ENCODE measurements around the gene C3orf33. TPM values are rescaled to one million over a fixed set of nuclear protein-coding genes. Genes with fewer than 3 reads are reported as not detected.
A peak's percentile ranks its signal among the peaks of the same experiment; 100 is the strongest.
"Not testable (repeated sequence)": the region's sequence is repeated elsewhere in the genome, so short reads cannot be mapped to it uniquely, and the experiment has no call there.

The C3orf33 gene
- total RNA-seq, 2 experiments from 2014 or later, result 0.60 to 1.3 TPM

DNA sequence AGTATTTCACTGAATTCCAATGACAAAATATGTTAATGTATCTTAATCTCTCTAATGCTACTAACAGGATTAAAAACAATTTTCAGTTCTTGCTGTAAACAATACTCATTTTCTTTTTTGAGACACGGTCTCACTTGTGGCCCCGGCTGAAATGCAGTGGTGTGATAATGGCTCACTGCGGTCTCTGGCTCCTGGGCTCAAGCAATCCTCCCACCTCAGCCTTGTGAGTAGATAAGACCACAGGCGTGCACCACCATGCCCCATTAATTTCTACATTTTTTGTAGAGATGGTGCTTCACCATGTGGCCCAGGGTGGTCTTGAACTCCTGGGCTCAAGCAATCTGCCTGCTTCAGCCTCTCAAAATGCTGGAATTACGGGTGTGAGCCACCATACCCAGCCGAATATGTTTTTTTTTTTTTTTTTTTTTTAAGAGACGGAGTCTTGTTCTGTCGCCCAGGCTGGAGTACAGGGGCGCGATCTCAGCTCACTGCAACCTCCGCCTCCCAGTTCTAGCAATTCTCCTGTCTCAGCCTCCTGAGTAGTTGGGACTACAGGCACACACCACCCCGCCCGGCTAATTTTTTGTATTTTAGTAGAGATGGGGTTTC lies 22.5 kb upstream of the C3orf33 start:
- H3K4me3 Mint-ChIP-seq; DNase-seq; H3K9me3 Mint-ChIP-seq (ENCODE audit: insufficient read depth); H3K27ac Mint-ChIP-seq; H3K4me1 Mint-ChIP-seq (ENCODE audit: low read depth); POLR2A ChIA-PET; H3K27me3 Mint-ChIP-seq (ENCODE audit: low read depth); ATAC-seq: not testable (repeated sequence)
- peaks cover 19% of the 10 kb centered on the region for H3K36me3 Mint-ChIP-seq (ENCODE audit: low read depth)
- CTCF ChIA-PET, result interaction anchor here (1.6 kb wide), 1 partner anchor 22 kb away, joined by 19 read pairs; the partner anchor contains the start of gene C3orf33

DNA sequence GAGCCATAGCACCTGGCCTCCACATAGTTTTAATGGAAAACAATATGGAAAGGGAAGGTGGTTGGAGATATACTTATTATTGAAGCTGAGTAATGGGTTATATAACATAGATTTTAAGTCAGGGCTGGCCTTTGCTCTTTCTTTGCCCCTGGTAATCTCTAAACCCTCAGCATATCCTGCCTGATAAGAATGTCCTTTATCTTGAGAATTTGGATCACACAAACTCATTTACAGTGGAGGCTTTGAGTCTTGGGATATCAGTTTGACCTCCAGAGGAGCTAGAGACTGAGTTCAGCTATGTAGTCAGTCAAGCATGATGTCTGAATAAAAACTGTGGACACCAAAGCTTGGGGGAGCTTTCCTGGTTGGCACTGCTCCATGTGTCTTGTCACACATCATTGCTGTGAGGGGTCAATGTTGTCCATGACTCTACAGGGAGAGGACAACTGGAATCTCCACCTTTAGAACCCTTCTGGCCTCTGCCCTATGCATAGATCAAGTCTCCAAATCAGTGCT lies 9.0 kb upstream of the C3orf33 start:
- POLR2A ChIA-PET, result no interaction called here
- CTCF ChIA-PET, result interaction anchor here (2.0 kb wide), 1 partner anchor 9 kb away, joined by 15 read pairs; the partner anchor contains the start of gene C3orf33
- Mint-ChIP-seq H3K4me3 (no peak overlapping the region), H3K27ac (no peak overlapping the region), H3K36me3 (ENCODE audit: low read depth) (no peaks in the 10 kb centered on the region), H3K9me3 (ENCODE audit: insufficient read depth) (no peaks in the 10 kb centered on the region), H3K4me1 (ENCODE audit: low read depth) (no peaks in the 10 kb centered on the region), H3K27me3 (ENCODE audit: low read depth) (peaks cover 3% of the 10 kb centered on the region)
- DNase-seq (no peak), ATAC-seq (no peak)

DNA sequence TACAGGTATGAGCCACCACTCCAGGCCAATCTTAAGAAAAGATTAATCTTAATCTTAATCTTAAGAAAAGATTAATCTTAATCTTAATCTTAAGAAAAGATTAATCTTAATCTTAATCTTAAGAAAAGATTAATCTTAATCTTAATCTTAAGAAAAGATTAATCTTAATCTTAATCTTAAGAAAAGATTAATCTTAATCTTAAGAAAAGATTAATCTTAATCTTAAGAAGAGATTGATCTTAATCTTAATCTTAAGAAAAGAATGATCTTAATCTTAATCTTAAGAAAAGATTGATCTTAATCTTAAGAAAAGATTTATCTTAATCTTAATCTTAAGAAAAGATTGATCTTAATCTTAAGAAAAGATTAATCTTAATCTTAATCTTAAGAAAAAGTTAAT lies 7.1 kb upstream of the C3orf33 start:
- ATAC-seq; H3K9me3 Mint-ChIP-seq (ENCODE audit: insufficient read depth); H3K4me3 Mint-ChIP-seq; H3K36me3 Mint-ChIP-seq (ENCODE audit: low read depth); H3K4me1 Mint-ChIP-seq (ENCODE audit: low read depth); H3K27ac Mint-ChIP-seq; DNase-seq; CTCF ChIA-PET; POLR2A ChIA-PET: not testable (repeated sequence)
- H3K27me3 Mint-ChIP-seq (ENCODE audit: low read depth), result peaks cover 10% of the 10 kb centered on the region

DNA sequence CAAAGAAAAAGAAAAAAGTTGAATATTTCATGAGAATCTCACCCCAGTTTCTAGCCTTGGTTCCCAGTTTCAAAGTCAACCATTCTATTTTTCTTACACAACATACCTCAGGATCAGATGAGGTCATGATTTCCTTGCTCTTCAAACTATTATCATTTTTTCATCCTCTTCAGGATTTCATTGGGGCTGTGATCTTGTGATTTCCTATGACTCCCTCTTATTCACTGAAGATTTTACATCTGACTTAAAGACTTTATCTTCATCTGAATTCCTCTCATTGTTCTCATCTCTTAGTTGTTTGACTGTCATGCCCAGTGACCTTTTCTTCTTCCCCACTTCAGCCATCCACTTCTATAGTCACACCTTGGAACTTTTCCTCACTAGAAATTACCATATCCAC lies 3.1 kb upstream of the C3orf33 start:
- Mint-ChIP-seq H3K9me3 (ENCODE audit: insufficient read depth) (no peaks in the 10 kb centered on the region), H3K27ac (no peak overlapping the region), H3K4me3 (no peak overlapping the region), H3K27me3 (ENCODE audit: low read depth) (peaks cover 14% of the 10 kb centered on the region), H3K4me1 (ENCODE audit: low read depth) (peaks cover 10% of the 10 kb centered on the region), H3K36me3 (ENCODE audit: low read depth) (no peaks in the 10 kb centered on the region)
- ChIA-PET POLR2A (no interaction called here), CTCF (no interaction called here)
- ATAC-seq (no peak), DNase-seq (no peak)

DNA sequence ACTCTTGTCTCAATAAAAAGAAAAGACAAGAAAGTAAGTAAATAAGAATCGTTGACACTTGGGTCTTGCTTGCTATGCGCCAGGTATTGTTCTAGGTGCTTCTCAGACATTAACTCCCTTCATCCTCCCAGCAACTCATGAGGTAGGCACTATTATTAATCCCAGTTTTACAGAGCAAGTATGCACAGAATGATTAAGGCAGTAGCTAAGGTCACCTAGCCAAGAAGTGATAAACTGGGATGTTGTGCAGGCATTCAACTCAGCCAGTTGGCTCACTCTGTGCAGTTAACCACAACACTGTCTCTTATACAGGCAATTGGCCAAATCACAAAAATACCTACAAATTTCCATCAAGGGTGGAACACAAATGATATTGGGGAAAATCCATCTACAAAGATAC lies 1.7 kb upstream of the C3orf33 start:
- H3K4me3 Mint-ChIP-seq, result no peak overlapping the region
- CTCF ChIA-PET, result no interaction called here

GRCh38 chr3:155805204-155805801 lies 775 bp downstream of the C3orf33 start:
- DNase-seq, result no peak

More for the DNA sequence above, 1.7 kb upstream of the C3orf33 start:
- ATAC-seq (no peak), DNase-seq (no peak)
- POLR2A ChIA-PET, result no interaction called here
- Mint-ChIP-seq H3K36me3 (ENCODE audit: low read depth) (no peaks in the 10 kb centered on the region), H3K27ac (no peak overlapping the region), H3K27me3 (ENCODE audit: low read depth) (peaks cover 14% of the 10 kb centered on the region), H3K4me1 (ENCODE audit: low read depth) (peaks cover 10% of the 10 kb centered on the region), H3K9me3 (ENCODE audit: insufficient read depth) (no peaks in the 10 kb centered on the region)

DNA sequence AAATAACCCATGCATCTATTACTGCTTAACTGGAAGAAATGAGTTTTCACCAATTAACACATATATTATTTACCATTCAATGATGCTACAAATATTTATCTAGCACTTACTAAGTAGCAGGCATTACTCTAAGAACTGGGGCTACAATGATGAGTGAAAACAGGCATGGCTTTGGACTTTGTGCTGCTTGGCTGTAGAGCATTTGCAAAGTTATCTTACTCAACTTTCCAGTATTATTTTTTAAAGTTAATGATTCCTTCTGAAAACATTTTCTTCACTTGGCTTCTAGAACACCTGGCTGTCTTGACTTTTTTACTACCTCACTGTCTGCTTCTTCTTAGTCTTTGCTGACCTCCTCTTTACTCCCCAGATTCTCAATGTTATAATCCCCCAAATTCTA lies 1.8 kb downstream of the C3orf33 start:
- no peaks in the 10 kb centered on the region for H3K36me3 Mint-ChIP-seq (ENCODE audit: low read depth)

More at GRCh38 chr3:155805204-155805801, 775 bp downstream of the C3orf33 start:
- H3K9me3 Mint-ChIP-seq (ENCODE audit: insufficient read depth), result no peaks in the 10 kb centered on the region
- peak overlapping the region; percentile 22 for H3K27ac Mint-ChIP-seq
- no peaks in the 10 kb centered on the region for H3K36me3 Mint-ChIP-seq (ENCODE audit: low read depth)
- H3K4me3 Mint-ChIP-seq, result peak overlapping the region; percentile 81
- peak; percentile 11 for ATAC-seq
- ChIA-PET CTCF (interaction anchor here (0.6 to 2.9 kb wide), 57 partner anchors 8 to 705 kb away, joined by 3 to 53 read pairs (median 6); partner anchors contain the start of genes GMPS and SLC33A1), POLR2A (interaction anchor here (0.8 to 2.7 kb wide), 3 partner anchors 30 to 66 kb away, joined by 3 to 26 read pairs (median 21); partner anchors contain the start of genes GMPS and SLC33A1)
- H3K27me3 Mint-ChIP-seq (ENCODE audit: low read depth), result peaks cover 10% of the 10 kb centered on the region
- peaks cover 10% of the 10 kb centered on the region for H3K4me1 Mint-ChIP-seq (ENCODE audit: low read depth)

DNA sequence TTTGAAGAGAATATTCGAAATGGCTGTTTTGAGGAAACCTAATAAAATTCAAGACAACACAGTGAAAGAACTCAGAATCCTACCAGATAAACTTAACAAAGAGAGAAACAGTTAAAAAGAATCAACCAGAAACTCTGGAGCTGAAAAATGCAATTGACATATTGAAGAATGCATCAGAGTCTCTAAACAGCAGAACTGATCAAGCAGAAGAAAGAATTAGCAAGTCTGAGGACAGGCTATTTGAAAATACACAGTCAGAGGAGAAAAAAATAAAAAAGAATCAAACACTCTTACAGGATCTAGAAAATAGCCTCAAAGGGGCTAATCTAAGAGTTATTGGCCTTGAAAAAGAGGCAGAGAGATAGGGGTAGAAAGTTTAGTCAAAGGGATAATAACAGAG lies 13.5 kb downstream of the C3orf33 start:
- Mint-ChIP-seq H3K27me3 (ENCODE audit: low read depth) (no peaks in the 10 kb centered on the region), H3K27ac (no peak overlapping the region), H3K36me3 (ENCODE audit: low read depth) (peaks cover 11% of the 10 kb centered on the region), H3K4me1 (ENCODE audit: low read depth) (no peaks in the 10 kb centered on the region), H3K9me3 (ENCODE audit: insufficient read depth) (no peaks in the 10 kb centered on the region), H3K4me3 (no peak overlapping the region)
- no peak for DNase-seq
- CTCF ChIA-PET, result no interaction called here
- no peak for ATAC-seq
- POLR2A ChIA-PET, result no interaction called here

More for the DNA sequence above, 1.8 kb downstream of the C3orf33 start:
- POLR2A ChIA-PET, result no interaction called here
- Mint-ChIP-seq H3K27ac (no peak overlapping the region), H3K4me1 (ENCODE audit: low read depth) (peaks cover 10% of the 10 kb centered on the region), H3K4me3 (no peak overlapping the region), H3K27me3 (ENCODE audit: low read depth) (peaks cover 7% of the 10 kb centered on the region), H3K9me3 (ENCODE audit: insufficient read depth) (no peaks in the 10 kb centered on the region)
- DNase-seq (no peak), ATAC-seq (no peak)
- CTCF ChIA-PET, result interaction anchor here (1.2 to 2.9 kb wide), 2 partner anchors 48 to 89 kb away, joined by 3 to 53 read pairs; partner anchors contain the start of gene SLC33A1

- CTCF ChIA-PET, result no interaction called here
- Mint-ChIP-seq H3K27ac (no peak overlapping the region), H3K27me3 (ENCODE audit: low read depth) (no peaks in the 10 kb centered on the region), H3K4me1 (ENCODE audit: low read depth) (peaks cover under 1% of the 10 kb centered on the region), H3K36me3 (ENCODE audit: low read depth) (peaks cover 10% of the 10 kb centered on the region), H3K4me3 (no peak overlapping the region), H3K9me3 (ENCODE audit: insufficient read depth) (no peaks in the 10 kb centered on the region)
- no peak for DNase-seq
- no peak for ATAC-seq
- POLR2A ChIA-PET, result no interaction called here
Observed at GRCh38 chr3:155791190-155791589, 14.9 kb downstream of the C3orf33 start.

DNA sequence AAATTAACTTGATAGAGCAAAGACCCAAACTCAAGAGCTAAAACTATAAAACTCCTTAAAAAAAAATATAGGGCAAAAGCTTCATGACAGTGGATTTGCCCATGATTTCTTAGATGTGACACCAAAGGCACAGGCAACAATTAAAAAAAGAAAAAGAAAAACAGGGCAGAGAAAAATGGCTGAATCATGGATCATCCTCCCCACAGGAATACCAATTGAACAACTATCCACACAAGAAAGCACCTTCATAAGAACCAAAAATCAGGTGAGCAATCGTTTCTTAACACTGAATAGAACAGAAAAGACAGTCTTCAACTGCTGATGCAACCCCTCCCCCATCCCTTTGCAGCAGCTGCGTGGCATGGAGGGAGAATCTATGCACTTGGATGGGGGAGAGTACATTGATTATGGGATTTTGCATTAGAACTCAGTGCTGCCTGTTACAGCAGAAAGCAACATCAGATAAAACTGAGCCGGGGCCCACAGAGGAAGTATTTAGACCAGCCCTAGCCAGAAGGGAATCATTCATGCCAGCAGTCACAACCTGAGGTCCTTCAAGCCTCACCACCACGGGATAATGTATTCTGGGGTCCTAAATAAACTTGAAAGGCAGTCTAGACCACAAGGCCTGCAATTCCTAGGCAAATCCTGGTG lies 15.7 kb downstream of the C3orf33 start:
- ChIA-PET CTCF (interaction anchor here (2.1 kb wide), 1 partner anchor 16 kb away, joined by 8 read pairs; the partner anchor contains the start of gene C3orf33), POLR2A (no interaction called here)
- peaks cover 7% of the 10 kb centered on the region for H3K4me1 Mint-ChIP-seq (ENCODE audit: low read depth)
- no peaks in the 10 kb centered on the region for H3K9me3 Mint-ChIP-seq (ENCODE audit: insufficient read depth)
- peaks cover 6% of the 10 kb centered on the region for H3K36me3 Mint-ChIP-seq (ENCODE audit: low read depth)
- DNase-seq (no peak), ATAC-seq (no peak)
- H3K27me3 Mint-ChIP-seq (ENCODE audit: low read depth), result no peaks in the 10 kb centered on the region
- H3K4me3 Mint-ChIP-seq, result no peak overlapping the region
- H3K27ac Mint-ChIP-seq, result no peak overlapping the region

DNA sequence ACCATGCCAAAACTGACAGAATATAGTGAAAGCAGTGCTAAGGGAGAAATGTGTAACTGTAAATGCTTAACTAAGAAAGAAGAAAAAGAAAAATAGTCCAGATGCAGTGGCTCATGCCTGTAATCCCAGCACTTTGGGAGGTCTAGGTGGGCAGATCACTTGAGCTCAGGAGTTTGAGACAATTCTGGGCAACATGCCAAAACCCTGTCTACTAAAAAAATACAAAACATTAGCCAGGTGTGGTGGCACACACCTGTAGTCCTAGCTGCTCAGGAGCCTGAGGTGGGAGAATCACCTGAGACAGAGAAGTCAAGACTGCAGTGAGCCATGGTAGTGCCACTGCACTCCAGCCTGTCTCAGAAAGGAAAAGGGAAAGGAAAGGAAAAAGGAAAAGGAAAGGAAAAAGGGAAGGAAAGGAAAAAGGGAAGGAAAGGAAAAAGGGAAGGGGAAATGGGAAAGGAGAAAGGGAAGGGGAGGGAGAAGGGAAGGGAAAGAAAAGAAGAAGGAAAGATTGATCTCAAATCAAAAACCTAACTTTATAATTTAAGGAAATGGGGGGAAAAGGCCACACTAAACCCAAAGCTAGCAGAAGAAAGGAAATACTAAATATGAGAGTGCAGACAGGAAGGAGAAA lies 20.3 kb downstream of the C3orf33 start:
- peaks cover 8% of the 10 kb centered on the region for H3K4me1 Mint-ChIP-seq (ENCODE audit: low read depth)
- no peak overlapping the region for H3K27ac Mint-ChIP-seq
- ATAC-seq (no peak), DNase-seq (no peak)
- peaks cover 8% of the 10 kb centered on the region for H3K9me3 Mint-ChIP-seq (ENCODE audit: insufficient read depth)
- H3K4me3 Mint-ChIP-seq, result no peak overlapping the region
- CTCF ChIA-PET, result interaction anchor here (1.2 kb wide), 1 partner anchor 20 kb away, joined by 3 read pairs; the partner anchor contains the start of gene C3orf33
- peaks cover 7% of the 10 kb centered on the region for H3K36me3 Mint-ChIP-seq (ENCODE audit: low read depth)
- no peaks in the 10 kb centered on the region for H3K27me3 Mint-ChIP-seq (ENCODE audit: low read depth)
- POLR2A ChIA-PET, result no interaction called here
